B cell (primary cell): ENCODE data around the gene ST8SIA2.

ENCODE experiments used
- EZH2 ChIP-seq: IDR thresholded peaks from 2 replicates; pipeline ENCODE4 v1.6.1; 2012; ENCODE audit warnings: borderline replicate concordance, low read depth, mild to moderate bottlenecking, moderate library complexity, low read length; ENCODE audit not compliant: insufficient read depth, poor library complexity, severe bottlenecking
- TF ChIP-seq, protein P1 (sequence below): fragments of 200-600 bp; IDR thresholded peaks from one replicate; pipeline ENCODE4 v1.8.0; 2022; ENCODE audit warnings: antibody characterized with exemption, mild to moderate bottlenecking

DNA sequence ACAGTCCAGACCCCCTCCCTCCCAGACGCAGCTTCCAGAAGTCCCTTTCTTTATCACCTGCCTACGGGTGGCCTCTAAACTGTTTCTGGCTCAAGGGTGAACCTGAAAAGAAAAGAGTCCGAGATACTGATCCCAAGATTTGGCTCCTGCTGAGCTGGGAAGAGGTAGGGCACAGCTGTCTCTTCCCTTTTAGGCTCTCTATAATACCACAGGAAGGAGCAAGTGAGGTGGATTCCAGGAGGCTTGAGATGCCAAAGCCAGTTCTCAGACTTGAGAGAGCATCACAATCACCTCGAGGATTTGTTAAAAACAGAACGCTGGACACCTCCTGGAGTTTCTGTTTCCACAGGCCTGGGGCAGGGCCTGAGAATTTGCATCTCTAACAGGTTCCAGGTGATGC, 12.3 kb downstream of the ST8SIA2 start:
- TF ChIP-seq, protein P1, sequence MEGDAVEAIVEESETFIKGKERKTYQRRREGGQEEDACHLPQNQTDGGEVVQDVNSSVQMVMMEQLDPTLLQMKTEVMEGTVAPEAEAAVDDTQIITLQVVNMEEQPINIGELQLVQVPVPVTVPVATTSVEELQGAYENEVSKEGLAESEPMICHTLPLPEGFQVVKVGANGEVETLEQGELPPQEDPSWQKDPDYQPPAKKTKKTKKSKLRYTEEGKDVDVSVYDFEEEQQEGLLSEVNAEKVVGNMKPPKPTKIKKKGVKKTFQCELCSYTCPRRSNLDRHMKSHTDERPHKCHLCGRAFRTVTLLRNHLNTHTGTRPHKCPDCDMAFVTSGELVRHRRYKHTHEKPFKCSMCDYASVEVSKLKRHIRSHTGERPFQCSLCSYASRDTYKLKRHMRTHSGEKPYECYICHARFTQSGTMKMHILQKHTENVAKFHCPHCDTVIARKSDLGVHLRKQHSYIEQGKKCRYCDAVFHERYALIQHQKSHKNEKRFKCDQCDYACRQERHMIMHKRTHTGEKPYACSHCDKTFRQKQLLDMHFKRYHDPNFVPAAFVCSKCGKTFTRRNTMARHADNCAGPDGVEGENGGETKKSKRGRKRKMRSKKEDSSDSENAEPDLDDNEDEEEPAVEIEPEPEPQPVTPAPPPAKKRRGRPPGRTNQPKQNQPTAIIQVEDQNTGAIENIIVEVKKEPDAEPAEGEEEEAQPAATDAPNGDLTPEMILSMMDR: no peak
- no peak for TF ChIP-seq EZH2
